ENCODE results near the gene TSHZ3. TPM values are rescaled to one million over a fixed set of nuclear protein-coding genes. Genes with fewer than 3 reads are reported as not detected.

TSHZ3 gene
- total RNA-seq, 1 experiment from 2014 or later: 0.05 TPM

DNA sequence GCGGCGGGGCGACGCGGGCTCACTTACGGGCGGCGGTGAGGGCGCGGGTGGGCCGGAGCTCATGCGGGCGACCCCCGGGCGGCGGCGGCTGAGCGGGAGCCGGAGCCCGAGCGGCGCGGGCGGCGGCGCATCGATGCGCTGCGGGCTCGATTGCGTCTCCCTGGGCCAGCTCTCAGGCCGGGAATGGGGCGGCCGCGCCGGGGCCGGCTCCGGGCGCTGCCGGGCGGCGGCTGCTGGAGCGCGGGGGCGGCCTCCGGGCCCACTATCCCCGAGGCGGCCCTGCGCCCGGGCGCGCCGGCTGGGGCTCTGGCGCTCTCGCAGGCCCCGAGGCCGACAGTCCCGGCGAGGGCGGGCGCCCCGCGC, 1.4 kb upstream of the TSHZ3 start:
- H3K27me3 ChIP-seq (ENCODE audit: insufficient read depth, low read length): no peaks in the 10 kb centered on the region
- H4K20me1 ChIP-seq (ENCODE audit: insufficient read depth): no peaks in the 10 kb centered on the region
- H2AFZ ChIP-seq (ENCODE audit: low read depth, low read length, poor library complexity, severe bottlenecking): no peak overlapping the region
- H3K27ac ChIP-seq (ENCODE audit: low read depth, low read length): no peak overlapping the region
- no TSS peak for BruUV-seq (replicated peaks)
- ATAC-seq: no peak
- no peak for DNase-seq (ENCODE audit: low read depth, low spot score)
- ChIA-PET POLR2A (no interaction called here), CTCF (no interaction called here), RAD21 (ENCODE audit: low non-redundant PET in 1 of 2, low total read pairs in 2 of 2, uncharacterized antibody in 2 of 2, unreplicated experiment in 2 of 2) (no interaction called here)
- no peaks in the 10 kb centered on the region for H3K4me1 ChIP-seq (ENCODE audit: control insufficient read depth in 1 of 2, insufficient read depth in 2 of 2, low read length in 2 of 2)
- H3K4me2 ChIP-seq (ENCODE audit: low read length): no peak overlapping the region
- intact Hi-C loops (cut with micrococcal nuclease): no loop called here
- H3K36me3 ChIP-seq (ENCODE audit: control insufficient read depth in 1 of 2, insufficient read depth in 2 of 2, low read length in 2 of 2): no peaks in the 10 kb centered on the region
- H3K4me3 ChIP-seq (replicated peaks in 1 of 2; ENCODE audit: low read depth in 1 of 2, low read length in 2 of 2): no peak overlapping the region
- peaks cover 9 to 10% of the 10 kb centered on the region in 2 experiments; a peak in 2 of 4 replicates for H3K9me3 ChIP-seq (ENCODE audit: control insufficient read depth in 1 of 2, insufficient read depth in 1 of 2, low read depth in 1 of 2, low read length in 2 of 2)
- no peaks in the 10 kb centered on the region for H3K79me2 ChIP-seq (ENCODE audit: insufficient read depth, low read length)
- no peaks in the 10 kb centered on the region for H3K9me2 ChIP-seq (ENCODE audit: insufficient read depth)
- TF ChIP-seq SIN3A (IDR thresholded peaks at IDR 0.05; ENCODE audit: low read depth) (no peak), EZH2phosphoT487 (IDR thresholded peaks at IDR 0.05; ENCODE audit: borderline replicate concordance) (no peak), JUND (IDR thresholded peaks at IDR 0.05) (no peak), POLR2A (IDR thresholded peaks at IDR 0.05; ENCODE audit: borderline replicate concordance, extremely low read depth, insufficient read depth, insufficient read length) (no peak), FOSL1 (IDR thresholded peaks at IDR 0.05; ENCODE audit: low read depth) (no peak), EGR1 (IDR thresholded peaks at IDR 0.05; ENCODE audit: low read depth) (no peak), YY1 (IDR thresholded peaks at IDR 0.05; ENCODE audit: extremely low read depth, insufficient replicate concordance, low read depth, low read length) (no peak), TCF7L2 (IDR thresholded peaks at IDR 0.05; ENCODE audit: borderline replicate concordance, extremely low read depth, insufficient read depth, insufficient read length) (no peak), EZH2 (IDR thresholded peaks at IDR 0.05) (no peak)
- TF ChIP-seq, protein P1, sequence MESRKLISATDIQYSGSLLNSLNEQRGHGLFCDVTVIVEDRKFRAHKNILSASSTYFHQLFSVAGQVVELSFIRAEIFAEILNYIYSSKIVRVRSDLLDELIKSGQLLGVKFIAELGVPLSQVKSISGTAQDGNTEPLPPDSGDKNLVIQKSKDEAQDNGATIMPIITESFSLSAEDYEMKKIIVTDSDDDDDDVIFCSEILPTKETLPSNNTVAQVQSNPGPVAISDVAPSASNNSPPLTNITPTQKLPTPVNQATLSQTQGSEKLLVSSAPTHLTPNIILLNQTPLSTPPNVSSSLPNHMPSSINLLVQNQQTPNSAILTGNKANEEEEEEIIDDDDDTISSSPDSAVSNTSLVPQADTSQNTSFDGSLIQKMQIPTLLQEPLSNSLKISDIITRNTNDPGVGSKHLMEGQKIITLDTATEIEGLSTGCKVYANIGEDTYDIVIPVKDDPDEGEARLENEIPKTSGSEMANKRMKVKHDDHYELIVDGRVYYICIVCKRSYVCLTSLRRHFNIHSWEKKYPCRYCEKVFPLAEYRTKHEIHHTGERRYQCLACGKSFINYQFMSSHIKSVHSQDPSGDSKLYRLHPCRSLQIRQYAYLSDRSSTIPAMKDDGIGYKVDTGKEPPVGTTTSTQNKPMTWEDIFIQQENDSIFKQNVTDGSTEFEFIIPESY (IDR thresholded peaks at IDR 0.05; ENCODE audit: extremely low read depth, insufficient replicate concordance, low read length): no peak
- TF ChIP-seq, protein P2, sequence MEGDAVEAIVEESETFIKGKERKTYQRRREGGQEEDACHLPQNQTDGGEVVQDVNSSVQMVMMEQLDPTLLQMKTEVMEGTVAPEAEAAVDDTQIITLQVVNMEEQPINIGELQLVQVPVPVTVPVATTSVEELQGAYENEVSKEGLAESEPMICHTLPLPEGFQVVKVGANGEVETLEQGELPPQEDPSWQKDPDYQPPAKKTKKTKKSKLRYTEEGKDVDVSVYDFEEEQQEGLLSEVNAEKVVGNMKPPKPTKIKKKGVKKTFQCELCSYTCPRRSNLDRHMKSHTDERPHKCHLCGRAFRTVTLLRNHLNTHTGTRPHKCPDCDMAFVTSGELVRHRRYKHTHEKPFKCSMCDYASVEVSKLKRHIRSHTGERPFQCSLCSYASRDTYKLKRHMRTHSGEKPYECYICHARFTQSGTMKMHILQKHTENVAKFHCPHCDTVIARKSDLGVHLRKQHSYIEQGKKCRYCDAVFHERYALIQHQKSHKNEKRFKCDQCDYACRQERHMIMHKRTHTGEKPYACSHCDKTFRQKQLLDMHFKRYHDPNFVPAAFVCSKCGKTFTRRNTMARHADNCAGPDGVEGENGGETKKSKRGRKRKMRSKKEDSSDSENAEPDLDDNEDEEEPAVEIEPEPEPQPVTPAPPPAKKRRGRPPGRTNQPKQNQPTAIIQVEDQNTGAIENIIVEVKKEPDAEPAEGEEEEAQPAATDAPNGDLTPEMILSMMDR (IDR thresholded peaks at IDR 0.05 in 2 of 3, conservative IDR thresholded peaks at IDR 0.05 in 1 of 3; ENCODE audit: borderline replicate concordance in 1 of 3, insufficient read depth in 1 of 3, low read depth in 2 of 3, low read length in 2 of 3): no peak
- TF ChIP-seq, protein P3, sequence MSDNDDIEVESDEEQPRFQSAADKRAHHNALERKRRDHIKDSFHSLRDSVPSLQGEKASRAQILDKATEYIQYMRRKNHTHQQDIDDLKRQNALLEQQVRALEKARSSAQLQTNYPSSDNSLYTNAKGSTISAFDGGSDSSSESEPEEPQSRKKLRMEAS (IDR thresholded peaks at IDR 0.05): no peak
- H3K9ac ChIP-seq (ENCODE audit: low read length): no peak overlapping the region

All from HCT116 (cell line).